K562 (cell line): ENCODE results near the gene PLCG2. TPM values are rescaled to one million over a fixed set of nuclear protein-coding genes. Genes with fewer than 3 reads are reported as not detected.

Experiments used
- BRF1 ChIP-seq: IDR thresholded peaks from 3 replicates; pipeline ENCODE4 v1.6.1; 2011; ENCODE audit warnings: borderline replicate concordance, mild to moderate bottlenecking; ENCODE audit not compliant: insufficient read length; ENCODE audit errors: extremely low read depth
- CCAR2 ChIP-seq: fragments of 200-400 bp; formaldehyde crosslinking; IDR thresholded peaks from 2 replicates; pipeline ENCODE4 v1.6.1; 2017; ENCODE audit warnings: mild to moderate bottlenecking, low read depth, low read length
- DPF2 ChIP-seq: fragments of 450-650 bp; IDR thresholded peaks from 2 replicates; pipeline ENCODE4 v1.6.1; 2016
- FOXJ2 ChIP-seq: fragments of 200-800 bp; sonication (Bioruptor generic); IDR thresholded peaks from 2 replicates; pipeline ENCODE4 v1.6.1; 2016; ENCODE audit warnings: missing genetic modification characterization, missing compliant biosample characterization
- FOXK1 ChIP-seq: sonication (generic); formaldehyde crosslinking; IDR thresholded peaks from 2 replicates; pipeline ENCODE4 v1.8.0; 2022; ENCODE audit warnings: missing genetic modification reagents, mild to moderate bottlenecking, borderline replicate concordance
- HMGN3 ChIP-seq: IDR thresholded peaks from 2 replicates; pipeline ENCODE4 v1.6.1; 2011; ENCODE audit warnings: borderline replicate concordance, low read depth, mild to moderate bottlenecking, mixed read lengths, low read length; ENCODE audit not compliant: insufficient read length; ENCODE audit errors: extremely low read depth
- HNRNPH1 ChIP-seq: fragments of 200-400 bp; formaldehyde crosslinking; optimal IDR thresholded peaks from 2 replicates; pipeline ENCODE3; 2017; ENCODE audit warnings: low read depth, mild to moderate bottlenecking, low read length, moderate library complexity
- KLF10 ChIP-seq: fragments of 250-450 bp; sonication (Bioruptor Pico); IDR thresholded peaks from 2 replicates; pipeline ENCODE4 v1.6.1; 2021; ENCODE audit warnings: matching md5 sums
- KLF13 ChIP-seq: fragments of 450-650 bp; IDR thresholded peaks from 2 replicates; pipeline ENCODE4 v1.6.1; 2016; ENCODE audit warnings: missing genetic modification characterization, low read depth, mild to moderate bottlenecking, missing compliant biosample characterization, moderate library complexity, borderline replicate concordance
- POLR3G ChIP-seq: IDR thresholded peaks from 2 replicates; pipeline ENCODE4 v1.6.1; 2011; ENCODE audit not compliant: insufficient read length, insufficient replicate concordance; ENCODE audit errors: extremely low read depth
- RFX1 ChIP-seq: fragments of 450-650 bp; IDR thresholded peaks from 2 replicates; pipeline ENCODE4 v1.6.1; 2016; ENCODE audit warnings: mild to moderate bottlenecking, moderate library complexity
- SMARCE1 ChIP-seq: fragments of 450-650 bp; IDR thresholded peaks from 2 replicates; pipeline ENCODE4 v1.7.1; 2016; ENCODE audit warnings: mild to moderate bottlenecking
- SP1 ChIP-seq: sonication (generic); formaldehyde crosslinking; IDR thresholded peaks from 2 replicates; pipeline ENCODE4 v1.8.1; 2022; ENCODE audit warnings: mild to moderate bottlenecking, missing genetic modification reagents
- TEAD1 ChIP-seq, 2 experiments: fragments of 450-650 bp in 1 of 2; sonication (generic) in 1 of 2; formaldehyde crosslinking; IDR thresholded peaks; 2 replicates each; pipeline versions ENCODE4 v1.4.0 to v1.8.0; 2020 to 2022; ENCODE audit warnings: mild to moderate bottlenecking in 2 of 2, missing genetic modification reagents in 1 of 2
- ZBTB8A ChIP-seq: fragments of 450-650 bp; IDR thresholded peaks from 2 replicates; pipeline ENCODE4 v1.6.1; 2018; ENCODE audit warnings: mild to moderate bottlenecking, moderate library complexity; ENCODE audit not compliant: partially characterized antibody
- ZNF174 ChIP-seq: fragments of 250-450 bp; sonication (Bioruptor Pico); IDR thresholded peaks from 2 replicates; pipeline ENCODE4 v1.4.0; 2020; ENCODE audit warnings: mild to moderate bottlenecking
- ZNF24 ChIP-seq: fragments of 450-650 bp; IDR thresholded peaks from 2 replicates; pipeline ENCODE4 v1.6.1; 2016
- ZNF263 ChIP-seq: sonication (generic); formaldehyde crosslinking; IDR thresholded peaks from 2 replicates; pipeline ENCODE4 v1.8.0; 2022; ENCODE audit warnings: mild to moderate bottlenecking, missing genetic modification reagents, borderline replicate concordance
- ZNF316 ChIP-seq: fragments of 450-650 bp; IDR thresholded peaks from 2 replicates; pipeline ENCODE4 v1.6.1; 2016
- ZNF586 ChIP-seq: fragments of 450-650 bp; formaldehyde crosslinking; conservative IDR thresholded peaks from 2 replicates; pipeline ENCODE4 v1.4.0; 2020; ENCODE audit warnings: mild to moderate bottlenecking, moderate library complexity
- ZNF830 ChIP-seq: fragments of 250-450 bp; sonication (Bioruptor Pico); IDR thresholded peaks from 2 replicates; pipeline ENCODE4 v1.5.0; 2021; ENCODE audit warnings: mild to moderate bottlenecking
- polyA plus RNA-seq, 8 experiments: library from polyadenylated mRNA; depleted of rRNA in 4 of 8; stranded (reverse) in 5 of 8; unstranded in 3 of 8; fragments of >200 nt; fragmentation: Nextera tagmentation in 2 of 8; fragmentation: Illumina TruSeq in 1 of 8; extraction: Ambion mirVana in 2 of 8; extraction: Trizol in 1 of 8; gene quantifications; 2 replicates each; pipeline versions ENCODE4 v1.2.1 to v1.2.3, GENCODE V29; 2011 to 2014; ENCODE audit warnings: inconsistent platforms in 1 of 8, missing spikeins in 1 of 8
- total RNA-seq, 7 experiments: library from RNA; depleted of rRNA in 6 of 7; stranded (reverse); fragments of >200 nt in 6 of 7; fragmentation: Illumina TruSeq in 2 of 7; extraction: Trizol in 2 of 7; gene quantifications; 2 replicates each; pipeline versions ENCODE4 v1.2.1 to v1.2.3, GENCODE V29; 2011 to 2021; ENCODE audit warnings: low replicate concordance in 1 of 7
- TF ChIP-seq, protein P1 (sequence below): sonication (generic); formaldehyde crosslinking; IDR thresholded peaks from 2 replicates; pipeline ENCODE4 v1.8.0; 2022; ENCODE audit warnings: missing genetic modification reagents, mild to moderate bottlenecking, moderate library complexity, borderline replicate concordance
- TF ChIP-seq, protein P2 (sequence below): fragments of 250-450 bp; sonication (Bioruptor Pico); IDR thresholded peaks from 2 replicates; pipeline ENCODE4 v1.5.0; 2021; ENCODE audit warnings: mild to moderate bottlenecking, borderline replicate concordance
- TF ChIP-seq, protein P3 (sequence below): fragments of 450-650 bp; IDR thresholded peaks from 2 replicates; pipeline ENCODE4 v1.6.1; 2017; ENCODE audit warnings: antibody characterized with exemption

PLCG2 gene
- total and polyA plus RNA-seq, 9 of the 15 experiments (the other 6 are each of a cell fraction or from before 2014, with no cell fraction given), result 0.94 to 7.1 (median 3.1) TPM

DNA sequence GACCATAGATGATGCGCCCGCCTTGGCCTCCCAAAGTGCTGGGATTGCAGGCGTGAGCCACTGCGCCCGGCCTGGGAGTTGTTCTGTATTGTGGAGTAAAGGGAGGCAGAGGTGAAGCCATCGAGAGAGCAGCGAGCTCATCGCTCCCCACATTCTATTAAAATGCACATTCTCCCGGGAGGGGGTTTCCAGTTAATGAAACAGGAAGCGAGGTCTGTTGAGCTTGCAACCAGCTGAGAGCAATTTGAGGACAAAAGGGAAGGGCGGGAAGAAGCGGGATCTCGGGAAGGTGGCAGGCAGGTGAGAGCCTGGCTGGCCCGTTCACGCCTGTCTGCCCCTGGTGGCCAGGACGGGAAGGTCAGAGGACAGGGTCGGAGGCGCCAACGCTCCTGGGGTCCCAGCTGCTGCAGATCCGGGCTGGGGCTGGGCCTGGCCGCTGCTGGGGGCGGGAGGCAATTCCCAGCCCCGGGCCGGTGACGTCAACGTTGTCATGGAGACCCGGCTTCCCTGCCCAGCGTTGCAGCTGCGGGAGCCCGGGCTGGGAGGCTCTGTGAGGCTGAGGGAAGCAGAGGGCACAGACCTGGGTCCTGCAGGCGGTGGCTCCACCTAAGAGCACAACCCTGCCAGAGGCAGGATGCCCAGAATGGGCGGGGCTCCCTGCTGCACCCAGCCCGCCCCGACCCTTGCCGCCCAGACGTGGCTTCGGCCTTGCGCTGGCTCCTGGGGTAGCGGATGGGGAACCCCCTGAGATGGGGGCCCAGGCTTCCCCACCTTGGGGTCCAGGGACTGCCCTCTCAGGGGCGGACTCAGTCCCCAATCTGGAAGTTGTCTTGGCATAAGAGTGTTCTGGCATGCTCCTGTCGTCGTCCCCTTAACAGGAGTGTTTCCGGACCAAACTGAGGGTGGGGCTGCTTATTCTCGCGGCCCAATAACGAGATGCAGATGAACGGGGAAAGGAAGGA lies 48.7 kb upstream of the PLCG2 start (continued):
- TF ChIP-seq FOXJ2 (tag), result no peak
- no peak for TF ChIP-seq KLF13 (tag)
- TF ChIP-seq, protein P1, sequence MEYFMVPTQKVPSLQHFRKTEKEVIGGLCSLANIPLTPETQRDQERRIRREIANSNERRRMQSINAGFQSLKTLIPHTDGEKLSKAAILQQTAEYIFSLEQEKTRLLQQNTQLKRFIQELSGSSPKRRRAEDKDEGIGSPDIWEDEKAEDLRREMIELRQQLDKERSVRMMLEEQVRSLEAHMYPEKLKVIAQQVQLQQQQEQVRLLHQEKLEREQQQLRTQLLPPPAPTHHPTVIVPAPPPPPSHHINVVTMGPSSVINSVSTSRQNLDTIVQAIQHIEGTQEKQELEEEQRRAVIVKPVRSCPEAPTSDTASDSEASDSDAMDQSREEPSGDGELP, result peak; percentile 81; the same call in 1 of the 2 replicates
- TF ChIP-seq FOXK1 (CRISPR knock-in tag), result no peak
- no peak for TF ChIP-seq HNRNPH1
- TF ChIP-seq RFX1, result peak; percentile 87
- TF ChIP-seq ZNF263, result no peak
- no peak for TF ChIP-seq POLR3G
- TF ChIP-seq SMARCE1, result no peak
- TF ChIP-seq SP1 (CRISPR knock-in tag), result no peak
- TF ChIP-seq HMGN3, result no peak
- 0 out of 2 replicates have a peak, but pooled peaks have one; percentile 14 for TF ChIP-seq DPF2
- TF ChIP-seq, protein P2, sequence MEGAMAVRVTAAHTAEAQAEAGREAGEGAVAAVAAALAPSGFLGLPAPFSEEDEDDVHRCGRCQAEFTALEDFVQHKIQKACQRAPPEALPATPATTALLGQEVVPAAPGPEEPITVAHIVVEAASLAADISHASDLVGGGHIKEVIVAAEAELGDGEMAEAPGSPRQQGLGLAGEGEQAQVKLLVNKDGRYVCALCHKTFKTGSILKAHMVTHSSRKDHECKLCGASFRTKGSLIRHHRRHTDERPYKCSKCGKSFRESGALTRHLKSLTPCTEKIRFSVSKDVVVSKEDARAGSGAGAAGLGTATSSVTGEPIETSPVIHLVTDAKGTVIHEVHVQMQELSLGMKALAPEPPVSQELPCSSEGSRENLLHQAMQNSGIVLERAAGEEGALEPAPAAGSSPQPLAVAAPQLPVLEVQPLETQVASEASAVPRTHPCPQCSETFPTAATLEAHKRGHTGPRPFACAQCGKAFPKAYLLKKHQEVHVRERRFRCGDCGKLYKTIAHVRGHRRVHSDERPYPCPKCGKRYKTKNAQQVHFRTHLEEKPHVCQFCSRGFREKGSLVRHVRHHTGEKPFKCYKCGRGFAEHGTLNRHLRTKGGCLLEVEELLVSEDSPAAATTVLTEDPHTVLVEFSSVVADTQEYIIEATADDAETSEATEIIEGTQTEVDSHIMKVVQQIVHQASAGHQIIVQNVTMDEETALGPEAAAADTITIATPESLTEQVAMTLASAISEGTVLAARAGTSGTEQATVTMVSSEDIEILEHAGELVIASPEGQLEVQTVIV (CRISPR knock-in tag), result no peak
- no peak for TF ChIP-seq ZNF174 (CRISPR knock-in tag)
- TF ChIP-seq CCAR2, result no peak
- TF ChIP-seq BRF1, result no peak
- TF ChIP-seq, protein P3, sequence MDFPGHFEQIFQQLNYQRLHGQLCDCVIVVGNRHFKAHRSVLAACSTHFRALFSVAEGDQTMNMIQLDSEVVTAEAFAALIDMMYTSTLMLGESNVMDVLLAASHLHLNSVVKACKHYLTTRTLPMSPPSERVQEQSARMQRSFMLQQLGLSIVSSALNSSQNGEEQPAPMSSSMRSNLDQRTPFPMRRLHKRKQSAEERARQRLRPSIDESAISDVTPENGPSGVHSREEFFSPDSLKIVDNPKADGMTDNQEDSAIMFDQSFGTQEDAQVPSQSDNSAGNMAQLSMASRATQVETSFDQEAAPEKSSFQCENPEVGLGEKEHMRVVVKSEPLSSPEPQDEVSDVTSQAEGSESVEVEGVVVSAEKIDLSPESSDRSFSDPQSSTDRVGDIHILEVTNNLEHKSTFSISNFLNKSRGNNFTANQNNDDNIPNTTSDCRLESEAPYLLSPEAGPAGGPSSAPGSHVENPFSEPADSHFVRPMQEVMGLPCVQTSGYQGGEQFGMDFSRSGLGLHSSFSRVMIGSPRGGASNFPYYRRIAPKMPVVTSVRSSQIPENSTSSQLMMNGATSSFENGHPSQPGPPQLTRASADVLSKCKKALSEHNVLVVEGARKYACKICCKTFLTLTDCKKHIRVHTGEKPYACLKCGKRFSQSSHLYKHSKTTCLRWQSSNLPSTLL, result no peak
- TF ChIP-seq ZNF24, result 0 out of 2 replicates have a peak, but pooled peaks have one; percentile 16
- no peak for TF ChIP-seq TEAD1 (CRISPR knock-in tag; IDR thresholded peaks at IDR 0.05)
- no peak for TF ChIP-seq KLF10 (CRISPR knock-in tag)
- no peak for TF ChIP-seq ZBTB8A
- no peak for TF ChIP-seq ZNF316
- no peak for TF ChIP-seq ZNF830 (CRISPR knock-in tag)
- TF ChIP-seq ZNF586 (CRISPR knock-in tag), result no peak
